ENCODE measurements around the gene CATSPERE.

DNA sequence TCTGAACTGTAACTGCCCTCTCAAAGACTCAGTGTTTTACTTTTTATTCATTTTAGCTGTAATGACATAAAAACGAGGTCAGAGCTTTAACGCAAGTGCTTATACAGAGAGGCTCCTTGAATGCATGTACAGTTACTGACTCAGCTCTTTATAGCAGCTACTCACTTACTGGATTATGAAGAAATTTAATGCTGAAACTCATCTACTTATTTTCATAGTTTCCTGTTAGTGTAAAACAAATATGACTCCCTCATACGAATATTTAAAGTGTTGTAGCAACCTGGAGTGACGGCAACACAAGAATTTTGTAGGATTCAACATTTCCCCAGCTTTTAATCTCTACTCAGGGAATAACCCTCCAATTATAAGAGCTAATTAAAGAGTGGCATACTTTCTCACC, 42.0 kb upstream of the CATSPERE start:
- TF ChIP-seq, protein P1, sequence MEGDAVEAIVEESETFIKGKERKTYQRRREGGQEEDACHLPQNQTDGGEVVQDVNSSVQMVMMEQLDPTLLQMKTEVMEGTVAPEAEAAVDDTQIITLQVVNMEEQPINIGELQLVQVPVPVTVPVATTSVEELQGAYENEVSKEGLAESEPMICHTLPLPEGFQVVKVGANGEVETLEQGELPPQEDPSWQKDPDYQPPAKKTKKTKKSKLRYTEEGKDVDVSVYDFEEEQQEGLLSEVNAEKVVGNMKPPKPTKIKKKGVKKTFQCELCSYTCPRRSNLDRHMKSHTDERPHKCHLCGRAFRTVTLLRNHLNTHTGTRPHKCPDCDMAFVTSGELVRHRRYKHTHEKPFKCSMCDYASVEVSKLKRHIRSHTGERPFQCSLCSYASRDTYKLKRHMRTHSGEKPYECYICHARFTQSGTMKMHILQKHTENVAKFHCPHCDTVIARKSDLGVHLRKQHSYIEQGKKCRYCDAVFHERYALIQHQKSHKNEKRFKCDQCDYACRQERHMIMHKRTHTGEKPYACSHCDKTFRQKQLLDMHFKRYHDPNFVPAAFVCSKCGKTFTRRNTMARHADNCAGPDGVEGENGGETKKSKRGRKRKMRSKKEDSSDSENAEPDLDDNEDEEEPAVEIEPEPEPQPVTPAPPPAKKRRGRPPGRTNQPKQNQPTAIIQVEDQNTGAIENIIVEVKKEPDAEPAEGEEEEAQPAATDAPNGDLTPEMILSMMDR (IDR thresholded peaks at IDR 0.05 in 2 of 3, conservative IDR thresholded peaks at IDR 0.05 in 1 of 3; ENCODE audit: insufficient read depth in 2 of 3, low read depth in 1 of 3, low read length in 3 of 3), result no peak
- TF ChIP-seq PML (IDR thresholded peaks at IDR 0.05; ENCODE audit: low read length) (no peak), ZNF324 (CRISPR knock-in tag; IDR thresholded peaks at IDR 0.05) (no peak), MTF1 (CRISPR knock-in tag; IDR thresholded peaks at IDR 0.05; ENCODE audit: borderline replicate concordance) (no peak)
- TF ChIP-seq, protein P2, sequence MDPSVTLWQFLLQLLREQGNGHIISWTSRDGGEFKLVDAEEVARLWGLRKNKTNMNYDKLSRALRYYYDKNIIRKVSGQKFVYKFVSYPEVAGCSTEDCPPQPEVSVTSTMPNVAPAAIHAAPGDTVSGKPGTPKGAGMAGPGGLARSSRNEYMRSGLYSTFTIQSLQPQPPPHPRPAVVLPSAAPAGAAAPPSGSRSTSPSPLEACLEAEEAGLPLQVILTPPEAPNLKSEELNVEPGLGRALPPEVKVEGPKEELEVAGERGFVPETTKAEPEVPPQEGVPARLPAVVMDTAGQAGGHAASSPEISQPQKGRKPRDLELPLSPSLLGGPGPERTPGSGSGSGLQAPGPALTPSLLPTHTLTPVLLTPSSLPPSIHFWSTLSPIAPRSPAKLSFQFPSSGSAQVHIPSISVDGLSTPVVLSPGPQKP (CRISPR knock-in tag; IDR thresholded peaks at IDR 0.05), result no peak
